ENCODE data around the gene C3orf49.

DNA sequence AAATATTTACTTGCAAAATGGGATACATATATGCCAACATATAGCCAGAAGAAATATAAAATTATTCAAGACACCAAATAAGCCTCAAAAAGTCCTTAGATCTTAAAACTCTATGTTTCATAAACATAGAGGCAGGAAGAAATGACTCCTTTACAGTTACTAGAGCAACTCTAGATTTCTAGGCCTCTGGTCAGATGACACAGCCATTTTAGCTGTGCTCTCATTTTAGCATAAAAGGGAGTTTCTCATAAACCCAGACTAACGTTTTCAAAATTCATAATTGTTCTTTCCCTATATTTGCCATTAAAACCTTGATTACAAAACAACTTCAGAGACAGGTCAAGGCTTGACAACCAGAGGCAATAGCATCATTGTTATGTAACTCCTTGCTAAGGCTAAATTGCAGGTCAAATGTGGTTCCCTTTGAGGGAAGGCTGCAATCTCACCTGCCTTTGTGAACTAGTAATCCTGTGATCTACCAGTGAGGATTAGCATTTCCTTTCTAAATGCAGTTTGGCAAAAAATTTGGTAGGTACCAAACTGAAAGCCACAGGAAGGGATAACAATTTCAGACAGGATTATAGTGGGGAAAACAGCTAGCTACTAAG, 36.3 kb downstream of the C3orf49 start:
- no peak for TF ChIP-seq CTCF (IDR thresholded peaks at IDR 0.05)
- no peak for TF ChIP-seq POLR2A (IDR thresholded peaks at IDR 0.05)

All from uterus (tissue), 2 donors.